ENCODE results near the gene ZNF783. TPM values are rescaled to one million over a fixed set of nuclear protein-coding genes. Genes with fewer than 3 reads are reported as not detected.
A peak's percentile ranks its signal among the peaks of the same experiment; 100 is the strongest.

ZNF783 gene
- total and polyA plus RNA-seq, 9 of the 15 experiments (the other 6 are each of a cell fraction or from before 2014, with no cell fraction given) = 0.66 to 11.2 (median 5.4) TPM

DNA sequence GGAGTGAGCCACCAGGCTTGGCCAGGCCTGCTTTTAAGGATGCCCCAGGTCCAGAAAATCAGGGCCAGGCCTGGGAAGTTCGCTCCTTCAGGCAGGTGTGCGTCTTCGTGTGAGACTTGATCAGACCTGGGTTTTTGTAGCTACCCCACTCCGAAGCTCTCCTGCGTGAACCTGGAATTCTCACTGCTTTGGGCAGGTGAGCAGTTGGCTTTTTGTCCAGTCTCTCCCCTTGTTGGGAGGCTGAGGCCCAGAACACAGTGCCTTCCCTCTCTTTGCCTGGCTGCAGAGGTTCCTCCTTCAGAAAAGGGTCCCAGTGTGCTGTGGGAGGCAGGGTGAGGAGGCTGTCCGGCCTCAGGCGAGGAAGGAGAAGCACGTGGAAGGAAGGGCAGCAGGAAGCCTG, 27.3 kb downstream of the ZNF783 start:
- FAIRE-seq (no peak), ATAC-seq (no peak), DNase-seq (ENCODE audit: extremely low read depth in 1 of 4, low spot score in 3 of 4) (no peak)
- no peaks in the 10 kb centered on the region for H3K79me2 ChIP-seq (ENCODE audit: control insufficient read depth, insufficient read depth, low read length)
- no peak for TF ChIP-seq ZFX (CRISPR knock-in tag; IDR thresholded peaks at IDR 0.05)
- TF ChIP-seq IRF2 (CRISPR knock-in tag; IDR thresholded peaks at IDR 0.05) = no peak
- TF ChIP-seq KLF6 (CRISPR knock-in tag; IDR thresholded peaks at IDR 0.05; ENCODE audit: borderline replicate concordance) = no peak
- TF ChIP-seq SMARCA4 (IDR thresholded peaks at IDR 0.05) = no peak
- TF ChIP-seq, protein P1, sequence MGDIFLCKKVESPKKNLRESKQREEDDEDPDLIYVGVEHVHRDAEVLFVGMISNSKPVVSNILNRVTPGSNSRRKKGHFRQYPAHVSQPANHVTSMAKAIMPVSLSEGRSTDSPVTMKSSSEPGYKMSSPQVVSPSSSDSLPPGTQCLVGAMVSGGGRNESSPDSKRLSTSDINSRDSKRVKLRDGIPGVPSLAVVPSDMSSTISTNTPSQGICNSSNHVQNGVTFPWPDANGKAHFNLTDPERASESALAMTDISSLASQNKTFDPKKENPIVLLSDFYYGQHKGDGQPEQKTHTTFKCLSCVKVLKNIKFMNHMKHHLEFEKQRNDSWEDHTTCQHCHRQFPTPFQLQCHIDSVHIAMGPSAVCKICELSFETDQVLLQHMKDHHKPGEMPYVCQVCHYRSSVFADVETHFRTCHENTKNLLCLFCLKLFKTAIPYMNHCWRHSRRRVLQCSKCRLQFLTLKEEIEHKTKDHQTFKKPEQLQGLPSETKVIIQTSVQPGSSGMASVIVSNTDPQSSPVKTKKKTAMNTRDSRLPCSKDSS (IDR thresholded peaks at IDR 0.05; ENCODE audit: low read depth, partially characterized antibody) = no peak
- no peak for TF ChIP-seq KDM1A (IDR thresholded peaks at IDR 0.05)
- no peak for TF ChIP-seq ATF1 (CRISPR knock-in tag; IDR thresholded peaks at IDR 0.05)
- TF ChIP-seq ATF1 (tag; IDR thresholded peaks at IDR 0.05) = no peak
- TF ChIP-seq ZNF408 (CRISPR knock-in tag; IDR thresholded peaks at IDR 0.05; ENCODE audit: low read depth) = no peak
- no peak overlapping the region for H2AFZ ChIP-seq (ENCODE audit: low read depth, low read length)
- H3K4me3 ChIP-seq = no peak overlapping the region
- no peak overlapping the region for H3K27ac ChIP-seq (ENCODE audit: extremely low read depth, low read depth, low read length)
- H4K20me1 ChIP-seq (replicated peaks; ENCODE audit: control insufficient read depth, insufficient read depth, low read length) = no peaks in the 10 kb centered on the region
- in situ Hi-C loops (cut with MboI) = no loop called here
- peaks cover 0 to 23% of the 10 kb centered on the region in 2 experiments; a peak in 2 of 5 replicates for H3K4me1 ChIP-seq (replicated peaks in 1 of 2; ENCODE audit: control insufficient read depth in 2 of 2, insufficient read depth in 2 of 2, low read length in 2 of 2)
- H3K9ac ChIP-seq (ENCODE audit: insufficient read depth in 1 of 2, low read depth in 2 of 2, low read length in 2 of 2) = peak overlapping the region in 1 of 2 experiments; percentile 38; a peak in 2 of 4 replicates
- CTCF ChIA-PET (ENCODE audit: low intra/inter-chr PET ratio) = no interaction called here
- no TSS peak for BruUV-seq (replicated peaks)
- peaks cover 10 to 89% of the 10 kb centered on the region in 2 experiments; a peak in 4 of 5 replicates for H3K27me3 ChIP-seq (ENCODE audit: control insufficient read depth in 2 of 2, insufficient read depth in 2 of 2, low read length in 2 of 2)
- POLR2A ChIA-PET = no interaction called here
- 26% methylated on average over 8 of the region's 8 CpGs for WGBS (ENCODE audit: insufficient coverage, low coverage, missing lambda C conversion rate)
- no peaks in the 10 kb centered on the region for H3K36me3 ChIP-seq (ENCODE audit: control insufficient read depth, insufficient read depth, low read length)
- H3K4me2 ChIP-seq (ENCODE audit: insufficient read depth, low read length) = no peak overlapping the region
- H3K9me1 ChIP-seq (ENCODE audit: control insufficient read depth, insufficient read depth, low read length) = peaks cover 4% of the 10 kb centered on the region
- intact Hi-C loops (cut with micrococcal nuclease) = no loop called here
- H3K9me3 ChIP-seq (replicated peaks; ENCODE audit: control insufficient read depth, insufficient read depth, low read depth, low read length) = no peaks in the 10 kb centered on the region
